IPS DF 4.7 (cell line): ENCODE data around the gene PAMR1.
"Not testable (repeated sequence)": the region's sequence is repeated elsewhere in the genome, so short reads cannot be mapped to it uniquely, and the experiment has no call there.

Source experiments
- DNase-seq: peaks from one replicate; pipeline ENCODE4 v3.0.0-alpha.2; 2013; ENCODE audit warnings: low spot score; ENCODE audit errors: extremely low read depth

Gene PAMR1

DNA sequence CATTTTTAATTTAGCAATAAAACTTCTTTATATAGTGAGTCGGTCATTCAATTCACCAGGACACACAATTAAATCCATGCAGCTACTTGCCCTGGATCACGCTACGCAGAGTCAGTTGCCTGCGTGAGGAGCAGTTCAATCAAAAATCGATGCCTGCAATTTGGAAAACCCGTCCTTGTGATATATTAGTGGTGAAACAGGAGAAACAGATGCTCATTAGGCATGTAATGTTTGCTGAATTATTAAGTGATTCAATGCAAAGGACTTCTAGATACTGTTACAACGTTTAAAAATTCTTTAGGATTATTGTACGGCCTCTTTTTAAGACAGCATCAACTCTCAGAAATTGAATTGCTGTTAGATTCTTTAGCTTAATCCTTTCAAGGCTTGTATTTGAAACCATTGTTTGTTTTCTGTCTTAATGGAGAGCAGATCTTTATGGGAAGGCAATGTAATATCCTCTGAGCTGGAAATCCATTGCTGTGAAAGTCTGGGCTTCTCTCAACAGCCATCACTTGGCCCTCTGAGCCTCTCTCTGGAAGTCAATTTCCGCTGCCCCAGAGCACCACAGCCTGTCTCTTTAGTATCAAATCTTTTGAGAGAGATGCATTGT is 20.1 kb upstream of the PAMR1 start:
- DNase-seq, result no peak

DNA sequence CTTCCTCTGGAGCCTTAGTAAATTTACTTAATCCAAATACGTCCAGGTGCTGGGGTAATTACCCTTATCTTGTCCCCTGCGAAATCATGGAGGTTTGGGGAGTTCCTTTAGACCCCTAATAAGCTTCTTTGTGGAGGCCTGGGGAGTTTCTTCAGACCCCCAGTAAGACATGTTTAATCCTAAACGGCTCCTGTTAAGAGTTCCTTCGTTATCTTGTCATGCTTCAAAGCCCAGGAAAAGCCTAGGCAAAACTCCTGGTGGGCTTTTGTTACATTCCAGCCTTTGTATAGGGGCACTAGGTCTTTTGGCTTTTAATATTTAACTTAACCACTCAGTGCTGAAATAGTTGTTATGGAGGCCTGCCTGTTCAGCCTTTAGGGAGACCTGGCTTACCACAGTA is 18.1 kb upstream of the PAMR1 start:
- no peak for DNase-seq

DNA sequence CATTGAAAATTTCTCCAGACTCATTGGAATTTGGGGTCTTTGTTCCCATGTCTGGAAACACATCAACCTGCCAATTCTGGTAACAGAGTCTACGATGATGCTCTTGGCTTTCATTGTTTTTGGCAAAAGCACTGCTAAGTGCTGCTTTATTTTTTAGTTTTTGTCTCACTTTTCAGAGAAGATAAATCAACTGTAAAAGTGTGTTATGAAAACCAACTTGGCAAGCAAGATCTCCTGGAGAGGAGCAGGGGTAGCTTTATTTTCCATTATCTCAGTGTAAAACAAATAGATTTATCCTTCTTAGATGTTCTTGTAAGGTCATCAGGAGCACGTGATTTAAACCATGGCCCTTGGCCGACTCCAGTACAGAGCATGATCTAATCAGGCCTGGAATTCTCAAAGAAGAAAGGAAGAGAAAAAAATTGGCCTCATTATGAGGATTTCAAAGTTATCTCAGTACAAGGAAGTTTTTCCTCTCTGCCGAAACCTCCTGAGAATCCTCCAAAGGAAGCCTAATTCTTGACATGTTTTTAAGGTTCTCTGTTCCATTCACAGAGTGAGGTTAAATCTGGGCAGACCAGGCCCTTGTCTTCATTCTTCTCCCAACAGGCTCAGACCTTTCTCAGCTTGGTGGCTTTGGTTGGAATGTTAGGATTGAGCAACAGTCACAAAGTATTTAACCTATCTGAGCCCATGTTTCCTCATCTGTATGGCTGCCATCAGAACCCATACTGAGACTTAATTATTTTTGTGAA is 16.4 kb upstream of the PAMR1 start:
- DNase-seq, result no peak

DNA sequence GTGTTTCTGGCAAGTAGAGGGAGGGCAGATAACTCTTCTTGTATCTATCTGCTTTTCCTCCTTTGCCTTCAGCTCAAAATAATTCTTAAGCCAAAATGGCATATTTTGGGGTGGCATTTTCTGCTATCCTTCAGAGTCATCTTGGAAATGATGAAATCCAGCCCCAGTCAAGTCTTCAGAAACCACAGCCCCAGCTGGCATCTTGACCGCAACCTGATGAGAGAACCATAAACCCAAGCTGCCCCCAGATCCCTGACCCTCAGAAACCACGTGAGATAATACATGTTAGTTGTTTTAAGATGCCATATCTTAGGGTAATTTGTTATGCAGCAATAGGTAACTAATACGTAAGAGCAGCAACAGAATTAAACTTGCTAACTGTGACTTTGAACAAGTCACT is 15.1 kb upstream of the PAMR1 start:
- DNase-seq, result no peak

DNA sequence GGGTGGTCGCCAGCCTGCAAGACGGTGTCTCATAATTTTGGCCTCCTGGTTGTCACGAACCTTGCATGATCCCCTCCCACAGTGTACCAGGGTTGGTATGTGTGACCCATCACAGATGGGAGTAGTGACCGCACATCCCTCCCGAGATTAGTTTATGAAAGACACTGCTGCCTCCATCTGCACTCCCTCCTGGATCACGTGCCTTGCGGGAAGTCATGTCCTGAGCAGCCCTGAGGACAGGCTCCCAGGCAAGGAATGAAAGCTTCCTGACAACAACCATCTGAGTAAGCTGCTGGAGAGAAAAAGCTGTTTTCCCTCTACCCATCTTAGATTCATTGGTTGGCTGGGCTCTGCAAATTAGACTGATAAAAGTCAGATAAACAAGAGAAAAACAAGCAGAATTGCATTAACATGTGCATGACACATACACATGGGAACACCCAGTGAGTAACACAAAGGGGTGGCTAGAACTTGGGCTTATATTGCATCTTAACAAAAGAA is 14.4 kb upstream of the PAMR1 start:
- no peak for DNase-seq

DNA sequence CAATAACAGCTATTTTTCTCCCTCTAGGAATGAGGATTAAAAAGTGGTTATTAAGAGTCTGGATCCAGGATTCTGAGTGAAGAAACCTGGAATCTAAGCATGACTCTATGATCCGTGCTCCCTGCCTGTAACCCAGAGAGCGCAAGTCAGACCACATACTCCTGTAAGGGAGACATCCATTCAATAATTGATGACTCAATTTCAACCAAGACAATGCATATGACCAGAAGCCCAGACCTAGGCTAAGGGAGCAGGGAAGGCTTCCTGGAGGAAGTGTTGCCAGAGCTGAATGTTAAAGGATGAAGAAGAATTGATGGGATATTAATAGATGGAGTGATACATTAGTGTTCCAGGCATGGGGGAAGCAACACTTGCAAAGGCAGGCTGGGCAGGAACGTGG is 13.8 kb upstream of the PAMR1 start:
- no peak for DNase-seq

DNA sequence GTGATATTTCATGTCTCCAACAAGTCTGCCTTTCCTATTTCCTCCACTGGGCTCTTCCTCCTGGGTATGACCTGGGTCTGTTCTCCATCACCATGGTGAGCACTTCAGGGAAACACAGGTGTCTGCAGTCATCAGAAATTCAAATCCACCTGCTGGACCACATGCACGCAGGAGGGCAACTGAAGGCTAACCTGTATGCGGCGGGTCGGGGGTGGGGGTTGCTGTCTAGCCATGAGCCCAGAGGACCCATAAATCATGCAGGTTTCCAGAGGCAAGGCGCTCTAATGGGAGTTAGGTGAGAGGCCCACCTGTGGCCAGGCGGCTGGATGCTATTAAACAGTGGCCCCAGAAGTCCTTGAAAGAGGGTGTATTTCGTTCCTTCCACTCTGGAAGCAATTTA is 11.1 kb upstream of the PAMR1 start:
- DNase-seq, result no peak

DNA sequence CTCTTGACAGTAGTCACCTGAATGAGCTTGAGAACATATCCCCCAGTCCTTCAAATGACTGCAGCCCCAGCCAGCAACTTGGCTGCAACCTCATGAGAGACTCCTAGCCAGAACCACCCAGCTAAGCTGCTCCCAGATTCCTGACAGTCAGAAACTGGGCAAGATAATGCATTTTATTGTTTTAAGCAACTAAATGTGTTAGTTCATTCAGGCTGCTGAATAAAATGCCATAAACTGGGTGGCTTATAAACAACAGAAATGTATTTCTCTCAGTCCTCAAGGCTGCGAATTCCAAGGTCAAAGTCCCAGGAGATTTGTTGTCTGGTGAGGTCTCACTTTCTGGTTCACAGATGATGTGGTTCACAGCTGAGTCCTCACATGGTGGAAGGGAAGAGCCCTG is 5.8 kb upstream of the PAMR1 start:
- DNase-seq, result no peak

DNA sequence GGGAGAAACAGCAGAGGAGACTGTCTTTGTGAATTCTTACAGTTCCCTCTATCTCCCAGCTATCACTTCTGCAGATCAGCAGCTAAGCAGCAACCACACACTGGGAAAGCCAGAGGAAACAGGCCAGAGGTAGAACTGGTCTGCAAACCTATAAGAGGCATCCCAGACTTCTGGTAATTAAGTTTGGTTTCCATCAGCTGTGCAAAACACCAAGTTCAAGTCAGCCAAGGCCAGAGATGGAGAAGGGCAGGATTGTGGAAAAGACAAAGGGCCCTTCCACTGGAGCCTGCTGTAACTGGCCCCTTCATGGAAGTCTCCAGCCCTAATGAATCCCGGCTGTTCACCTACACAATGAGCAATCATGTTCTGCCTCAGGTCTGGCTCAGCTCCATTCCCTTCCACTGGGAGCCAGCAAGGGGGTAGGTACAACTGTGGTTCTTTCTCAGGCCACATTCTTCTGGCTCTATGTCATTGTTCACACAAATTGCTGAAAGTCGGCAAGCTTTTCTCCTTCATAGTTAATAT is 4.6 kb upstream of the PAMR1 start:
- no peak for DNase-seq

DNA sequence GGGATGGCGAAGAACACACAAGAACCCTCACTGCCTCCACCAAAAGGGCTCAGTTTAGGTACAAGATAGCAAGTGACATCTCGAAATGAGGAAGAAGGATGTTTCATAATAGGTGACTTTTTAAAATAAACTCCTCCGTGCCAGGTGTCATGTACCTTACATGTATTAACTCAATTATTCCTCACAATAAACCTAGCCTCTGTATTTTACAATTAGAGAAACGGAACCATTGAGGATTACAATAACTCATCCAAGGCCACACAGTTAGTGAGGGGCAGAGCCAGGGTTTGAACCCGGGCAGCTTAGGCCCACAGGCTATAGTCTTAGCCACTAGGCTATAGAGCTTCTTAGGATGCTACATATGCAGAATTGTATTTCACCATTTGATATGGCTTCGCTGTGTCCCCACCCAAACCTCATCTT is 965 bp upstream of the PAMR1 start:
- DNase-seq, result no peak

DNA sequence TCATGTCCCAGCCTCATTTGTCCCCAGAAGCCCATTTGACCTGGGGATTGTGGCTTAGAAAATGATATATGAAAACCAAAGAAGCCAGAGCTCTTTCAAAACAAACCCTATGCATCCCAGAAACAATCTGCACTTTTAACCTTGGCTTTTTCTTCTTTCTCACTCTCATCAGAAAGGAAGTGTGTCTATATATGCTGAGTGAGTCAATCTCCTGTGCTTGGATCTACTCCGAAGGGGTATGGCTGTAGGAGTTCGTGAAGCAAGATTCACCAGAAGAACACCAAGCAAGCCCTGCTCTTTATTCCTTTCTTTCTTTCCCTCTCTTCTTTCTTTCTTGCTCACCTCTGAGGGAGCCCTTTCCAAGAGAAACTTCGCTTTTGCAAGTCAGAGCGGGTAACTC is 636 bp downstream of the PAMR1 start:
- DNase-seq, result no peak

DNA sequence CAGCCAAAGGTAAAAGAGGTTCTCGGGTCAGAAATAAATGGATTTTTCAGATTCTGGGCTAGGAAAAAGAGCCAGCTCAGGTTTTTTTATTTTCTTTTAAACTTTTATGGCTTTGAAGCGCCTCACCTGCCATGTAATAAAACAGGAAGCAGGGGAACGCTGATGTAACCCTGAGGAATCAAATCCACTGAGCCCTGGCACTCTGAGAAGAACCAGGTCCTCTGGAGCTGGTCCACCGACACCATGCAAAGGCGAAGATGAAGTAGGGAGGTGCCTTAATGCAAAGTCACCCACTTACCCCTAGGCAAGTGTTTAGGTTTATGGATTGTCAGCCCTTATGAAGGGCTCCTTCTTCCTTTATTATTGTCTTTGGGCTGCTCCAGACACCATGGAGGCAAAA is 1.6 kb downstream of the PAMR1 start:
- no peak for DNase-seq

DNA sequence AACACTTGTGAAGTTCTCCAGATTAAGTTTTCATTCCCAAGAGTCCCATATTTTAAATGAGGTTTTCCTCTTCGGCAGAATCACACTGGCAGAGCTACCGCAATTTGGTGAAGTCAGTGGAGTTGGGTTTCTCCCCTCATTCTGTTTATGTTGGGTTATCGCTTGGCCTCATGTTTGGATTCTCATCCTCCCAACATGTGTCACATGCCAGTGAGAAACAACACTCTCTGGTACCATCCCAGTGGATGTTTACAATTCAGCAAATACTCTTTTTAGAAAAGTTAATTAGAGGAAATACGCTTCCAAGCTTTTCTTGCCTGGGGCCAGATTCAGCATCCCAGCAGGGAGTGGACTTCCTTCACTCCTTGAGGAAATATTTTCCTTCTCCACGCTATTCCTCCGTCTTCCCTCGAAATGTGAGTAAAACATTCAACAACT is 2.1 kb downstream of the PAMR1 start:
- DNase-seq, result no peak

DNA sequence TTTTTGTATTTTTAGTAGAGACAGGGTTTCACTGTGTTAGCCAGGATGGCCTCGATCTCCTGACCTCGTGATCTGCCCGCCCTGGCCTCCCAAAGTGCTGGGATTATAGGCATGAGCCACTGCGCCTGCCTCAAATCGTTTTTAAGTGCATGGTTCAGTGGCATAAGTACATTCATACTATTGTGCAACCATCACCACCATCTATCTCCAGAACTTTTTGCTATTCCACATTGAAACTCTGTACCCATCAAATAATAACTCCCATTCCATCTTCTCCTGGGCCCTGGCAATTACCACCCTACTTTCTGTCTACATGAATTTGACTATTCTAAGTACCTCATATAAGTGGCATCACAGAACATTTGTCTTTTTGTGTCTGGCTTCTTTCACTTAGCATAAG is 3.3 kb downstream of the PAMR1 start:
- not testable (repeated sequence) for DNase-seq

DNA sequence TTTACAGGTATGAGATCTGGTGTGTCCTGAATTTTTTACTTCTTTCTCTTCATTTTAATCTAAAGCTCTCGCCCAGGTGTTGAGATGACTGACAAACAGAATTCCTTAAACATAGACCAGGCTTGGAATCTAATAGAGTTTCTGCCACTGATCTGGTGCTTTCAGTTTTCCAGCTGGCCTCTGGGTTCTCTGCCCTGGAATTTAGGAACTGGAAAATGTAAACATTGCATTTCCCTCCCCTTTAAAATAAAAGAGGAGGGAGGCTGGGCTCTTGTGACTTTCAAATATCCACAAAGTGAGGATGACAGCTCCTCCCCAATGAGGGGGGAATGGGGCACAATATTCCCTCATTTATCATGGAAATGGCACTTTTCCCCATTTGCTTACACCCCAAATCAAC is 5.0 kb downstream of the PAMR1 start:
- DNase-seq, result no peak

DNA sequence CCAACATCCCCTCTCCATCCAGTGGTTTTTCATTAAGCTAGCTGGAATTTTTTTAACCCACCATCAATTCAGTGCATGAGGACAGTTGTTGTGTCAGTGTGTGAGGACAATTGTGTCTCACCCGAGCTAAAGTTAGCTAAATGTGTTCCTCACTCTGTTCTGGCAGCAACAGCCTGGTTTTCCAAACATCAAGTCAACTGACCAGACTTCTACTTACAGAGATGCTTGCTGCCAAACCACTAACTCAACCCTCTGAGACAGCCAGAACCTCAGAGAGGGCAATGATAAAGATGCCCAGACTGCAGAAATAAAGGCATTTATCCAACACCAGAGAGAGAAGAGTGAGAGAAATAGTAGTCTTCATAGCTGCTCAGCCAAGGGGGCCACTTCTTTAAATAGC is 6.7 kb downstream of the PAMR1 start:
- no peak for DNase-seq

DNA sequence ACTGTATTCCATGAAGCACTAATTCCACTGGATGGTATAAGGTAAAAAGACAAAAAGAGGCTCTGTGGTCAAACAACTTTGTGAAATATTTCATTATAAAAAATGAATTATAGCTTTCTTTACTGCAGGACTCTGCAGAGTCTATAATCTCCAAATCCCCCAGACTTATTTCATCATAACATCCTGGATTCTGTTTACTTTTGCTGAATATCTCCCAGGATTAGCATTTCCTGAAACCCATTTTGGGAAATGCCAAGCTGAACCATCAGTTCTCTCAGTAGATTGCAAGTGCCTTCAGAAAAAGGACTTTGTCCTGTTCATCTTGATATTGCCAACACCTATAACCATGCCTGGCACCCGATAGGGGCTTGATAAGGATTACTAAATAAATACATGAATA is 7.9 kb downstream of the PAMR1 start:
- no peak for DNase-seq

DNA sequence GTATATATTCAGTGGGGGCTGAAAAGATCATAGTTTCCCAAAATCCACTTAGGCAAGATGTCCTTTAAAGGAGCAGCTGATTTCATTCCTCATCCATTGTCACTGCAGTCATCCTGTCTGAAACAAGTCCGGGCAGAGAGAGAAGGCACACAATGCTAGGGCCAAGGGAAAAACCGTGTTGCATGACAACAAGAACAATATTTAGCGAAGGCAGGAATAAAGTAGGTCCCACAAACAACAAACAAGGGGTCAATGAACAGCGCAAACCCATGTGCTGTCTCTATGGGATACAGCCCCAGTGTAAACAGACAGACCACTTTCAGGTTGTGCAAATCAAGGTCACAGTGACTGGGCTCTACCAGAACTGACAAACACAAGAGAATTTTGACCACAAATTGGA is 9.0 kb downstream of the PAMR1 start:
- no peak for DNase-seq

DNA sequence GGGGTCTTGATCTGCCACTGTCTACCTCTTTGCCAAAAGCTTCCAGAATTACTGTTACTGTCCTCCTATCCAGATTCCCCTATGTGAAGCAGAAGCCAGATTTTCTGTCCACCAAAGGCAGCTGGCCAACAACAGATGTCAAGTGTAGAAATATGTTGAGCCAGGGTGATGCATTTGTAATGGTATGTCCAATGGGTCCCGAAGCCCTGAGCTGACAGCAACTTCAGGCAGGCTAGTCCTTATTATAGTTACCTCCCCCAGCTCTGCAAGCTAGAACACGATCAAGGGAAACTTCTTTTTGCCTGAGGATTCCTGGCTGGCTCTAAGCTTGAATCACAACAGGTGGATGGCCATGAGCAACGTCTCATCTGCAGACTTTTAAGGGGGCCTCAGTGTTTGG is 10.2 kb downstream of the PAMR1 start:
- DNase-seq, result no peak

DNA sequence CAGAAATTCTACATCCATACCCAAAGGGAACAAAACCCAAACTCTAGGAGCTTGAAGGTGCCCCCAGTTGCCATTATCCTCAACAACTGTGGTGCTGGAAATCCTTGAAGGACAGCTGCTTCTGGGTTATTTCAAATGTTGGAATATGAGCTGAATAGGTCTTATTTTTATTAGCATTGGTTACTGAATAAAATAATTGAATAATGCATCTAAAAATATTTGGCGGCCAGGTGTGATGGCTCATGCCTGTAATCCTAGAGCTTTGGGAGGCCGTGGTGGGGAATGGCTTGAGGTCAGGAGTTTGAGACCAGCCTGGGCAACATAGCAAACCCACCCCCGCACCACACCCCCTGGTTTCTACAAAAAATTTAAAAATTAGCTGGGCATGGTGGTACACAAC is 10.9 kb downstream of the PAMR1 start:
- DNase-seq, result no peak

DNA sequence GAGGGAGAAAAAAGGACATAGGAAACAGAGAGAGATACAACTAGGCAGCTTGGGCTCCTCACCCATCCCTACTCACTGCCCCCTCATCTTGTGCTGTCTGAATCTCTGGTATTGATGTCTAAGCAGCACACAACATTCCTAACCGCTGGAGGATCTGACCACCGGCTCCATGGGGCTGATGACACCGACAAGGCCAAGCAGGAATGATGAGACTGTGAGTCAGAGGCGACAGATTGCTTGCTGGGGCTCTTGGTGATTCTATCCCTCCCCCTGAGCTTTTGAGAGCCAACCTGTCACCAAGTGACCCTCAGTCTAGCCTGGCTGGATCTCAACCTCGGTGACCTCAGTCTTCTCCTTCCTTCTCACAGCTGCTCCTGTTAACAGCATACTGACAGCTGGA is 13.8 kb downstream of the PAMR1 start:
- DNase-seq, result no peak

DNA sequence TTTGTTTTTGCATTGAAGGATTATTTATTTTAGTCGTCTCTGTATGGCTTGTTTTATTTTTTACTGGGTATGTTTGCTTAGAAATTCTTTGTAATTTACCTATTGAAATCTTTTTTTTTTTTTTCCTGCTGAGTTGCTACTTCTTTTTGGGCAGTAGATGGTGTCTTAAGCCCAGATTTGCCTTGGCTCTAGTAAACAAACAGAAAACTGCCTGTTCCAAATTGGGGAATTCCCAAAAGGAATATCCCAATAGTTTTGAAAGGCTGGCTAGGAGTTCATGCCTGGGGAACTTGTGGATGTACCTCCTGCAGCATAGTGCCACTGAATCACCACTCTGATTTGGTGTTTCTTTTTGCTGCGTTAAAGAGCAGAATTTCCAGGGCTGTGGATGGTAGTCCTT is 17.7 kb downstream of the PAMR1 start:
- DNase-seq, result no peak

DNA sequence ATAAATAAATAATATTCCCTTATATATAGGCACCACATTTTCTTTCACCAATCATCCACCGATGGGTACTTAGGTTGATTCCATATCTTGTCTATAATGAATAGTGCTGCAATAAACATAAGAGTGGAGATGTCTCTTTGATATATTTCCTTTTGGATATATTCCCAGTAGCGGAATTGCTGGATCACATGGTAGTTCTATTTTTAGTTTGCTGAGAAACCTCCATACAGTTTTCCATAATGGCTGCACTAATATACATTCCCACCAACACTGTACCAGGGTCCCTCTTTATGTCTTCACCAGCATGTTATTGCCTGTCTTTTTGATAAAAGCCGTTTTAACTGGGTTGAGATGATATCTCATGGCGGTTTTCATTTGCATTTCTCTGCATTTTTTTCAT is 23.6 kb downstream of the PAMR1 start:
- no peak for DNase-seq
